ENCODE results near the gene OPTN. TPM values are rescaled to one million over a fixed set of nuclear protein-coding genes. Genes with fewer than 3 reads are reported as not detected.

OPTN gene
- total RNA-seq, 4 donors from 2014 or later: 69.0 to 103 (median 82.2) TPM

DNA sequence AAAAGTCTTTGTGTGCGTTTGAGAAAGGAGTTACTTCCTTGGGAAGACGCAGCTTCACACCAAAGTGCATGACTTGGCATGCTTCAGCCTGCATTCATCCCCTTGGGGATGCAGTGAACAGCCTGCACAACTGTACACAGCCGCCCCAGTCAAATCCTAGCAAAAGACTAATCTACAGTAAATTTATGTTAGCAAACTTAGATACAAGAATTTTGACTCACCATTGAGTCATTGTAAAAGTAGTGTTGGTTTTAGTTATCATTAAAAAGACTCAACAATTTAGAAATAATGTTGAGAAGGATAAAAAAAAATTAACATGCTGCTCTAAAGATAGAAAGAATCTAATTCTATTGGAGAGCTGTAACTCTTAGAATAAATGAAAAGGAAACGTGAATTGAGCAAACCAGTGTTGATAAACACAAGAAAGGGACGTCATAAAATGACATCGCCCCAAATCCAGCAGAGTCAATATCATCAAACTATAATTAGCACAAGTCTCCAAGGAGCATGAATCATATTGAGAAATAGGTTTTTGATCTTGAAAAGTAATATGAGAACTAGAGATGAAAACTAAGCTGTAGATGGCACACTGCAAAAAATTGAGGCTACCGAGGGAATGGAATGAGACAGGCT lies 11.9 kb upstream of the OPTN start:
- Histone ChIP-seq H3K4me1 (peaks cover 0 to 12% (median 0%) of the 10 kb centered on the region in 3 donors), H3K4me3 (no peak overlapping the region), H3K9me3 (peaks cover 0 to 22% (median 0%) of the 10 kb centered on the region in 3 donors), H3K27me3 (no peaks in the 10 kb centered on the region), H3K36me3 (no peaks in the 10 kb centered on the region), H3K27ac (no peak overlapping the region)
- TF ChIP-seq, protein P1, sequence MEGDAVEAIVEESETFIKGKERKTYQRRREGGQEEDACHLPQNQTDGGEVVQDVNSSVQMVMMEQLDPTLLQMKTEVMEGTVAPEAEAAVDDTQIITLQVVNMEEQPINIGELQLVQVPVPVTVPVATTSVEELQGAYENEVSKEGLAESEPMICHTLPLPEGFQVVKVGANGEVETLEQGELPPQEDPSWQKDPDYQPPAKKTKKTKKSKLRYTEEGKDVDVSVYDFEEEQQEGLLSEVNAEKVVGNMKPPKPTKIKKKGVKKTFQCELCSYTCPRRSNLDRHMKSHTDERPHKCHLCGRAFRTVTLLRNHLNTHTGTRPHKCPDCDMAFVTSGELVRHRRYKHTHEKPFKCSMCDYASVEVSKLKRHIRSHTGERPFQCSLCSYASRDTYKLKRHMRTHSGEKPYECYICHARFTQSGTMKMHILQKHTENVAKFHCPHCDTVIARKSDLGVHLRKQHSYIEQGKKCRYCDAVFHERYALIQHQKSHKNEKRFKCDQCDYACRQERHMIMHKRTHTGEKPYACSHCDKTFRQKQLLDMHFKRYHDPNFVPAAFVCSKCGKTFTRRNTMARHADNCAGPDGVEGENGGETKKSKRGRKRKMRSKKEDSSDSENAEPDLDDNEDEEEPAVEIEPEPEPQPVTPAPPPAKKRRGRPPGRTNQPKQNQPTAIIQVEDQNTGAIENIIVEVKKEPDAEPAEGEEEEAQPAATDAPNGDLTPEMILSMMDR (IDR thresholded peaks at IDR 0.05): no peak
- WGBS, 2 donors (ENCODE audit: low coverage in 1 of 2): 38 to 41% methylated on average over 7 of the region's 7 CpGs
- ATAC-seq: peak; percentile 52

DNA sequence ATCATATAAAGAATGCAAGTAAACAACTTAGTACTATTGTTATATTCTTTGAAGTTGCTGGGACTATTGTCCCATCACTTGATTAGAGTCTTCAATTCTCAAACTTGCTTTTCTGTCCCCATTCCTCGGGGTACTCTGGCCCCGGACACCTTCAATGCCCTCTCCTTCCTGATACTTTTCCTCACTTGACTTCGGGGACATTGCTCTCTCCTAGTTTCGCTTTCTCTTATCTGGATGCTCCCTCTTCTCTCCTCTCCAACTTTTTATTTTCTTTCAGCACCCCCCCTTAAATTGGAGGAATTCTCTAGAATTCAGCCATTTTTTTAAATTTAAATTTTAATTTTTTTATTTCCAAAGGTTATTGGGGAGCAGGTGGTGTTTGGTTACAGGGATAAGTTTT lies 10.6 kb upstream of the OPTN start:
- no peaks in the 10 kb centered on the region for H3K36me3 ChIP-seq
- ATAC-seq: no peak
- H3K27me3 ChIP-seq: no peaks in the 10 kb centered on the region
- H3K27ac ChIP-seq: no peak overlapping the region
- WGBS, 2 donors (ENCODE audit: low coverage in 1 of 2): 66 to 88% methylated on average over 3 to 4 of the region's 4 CpGs
- TF ChIP-seq POLR2AphosphoS5 (IDR thresholded peaks at IDR 0.05) (no peak), EP300 (IDR thresholded peaks at IDR 0.05) (no peak), POLR2A (IDR thresholded peaks at IDR 0.05) (no peak)
- TF ChIP-seq, protein P1 (IDR thresholded peaks at IDR 0.05): no peak
- H3K9me3 ChIP-seq: peaks cover 0 to 9% (median 0%) of the 10 kb centered on the region in 3 donors
- H3K4me3 ChIP-seq: no peak overlapping the region
- peaks cover 0 to 12% (median 0%) of the 10 kb centered on the region in 3 donors for H3K4me1 ChIP-seq

DNA sequence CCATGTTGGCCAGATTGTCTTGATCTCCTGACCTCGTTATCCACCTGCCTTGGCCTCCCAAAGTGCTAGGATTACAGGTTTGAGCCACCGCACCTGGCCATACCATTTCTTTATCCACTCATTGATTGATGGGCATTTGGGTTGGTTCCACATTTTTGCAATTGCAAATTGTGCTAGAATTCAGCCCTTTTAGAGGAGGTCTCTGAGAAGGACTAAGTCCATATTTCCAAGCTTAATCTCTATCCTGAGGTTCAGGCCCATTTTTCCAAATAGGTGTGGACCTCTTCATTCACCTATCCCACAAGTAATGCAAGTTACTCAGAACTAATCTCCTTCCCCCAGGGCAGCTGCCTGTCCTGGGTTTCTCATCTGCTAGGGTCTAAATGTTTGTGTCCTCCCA lies 9.7 kb upstream of the OPTN start:
- TF ChIP-seq POLR2A (IDR thresholded peaks at IDR 0.05) (no peak), POLR2AphosphoS5 (IDR thresholded peaks at IDR 0.05) (no peak), EP300 (IDR thresholded peaks at IDR 0.05) (no peak)
- TF ChIP-seq, protein P1 (IDR thresholded peaks at IDR 0.05): no peak
- ATAC-seq: no peak
- Histone ChIP-seq H3K27ac (no peak overlapping the region), H3K9me3 (no peaks in the 10 kb centered on the region), H3K36me3 (no peaks in the 10 kb centered on the region), H3K27me3 (no peaks in the 10 kb centered on the region), H3K4me3 (no peak overlapping the region), H3K4me1 (peaks cover 0 to 12% (median 0%) of the 10 kb centered on the region in 3 donors)
- WGBS, 2 donors (ENCODE audit: low coverage in 1 of 2): 100% methylated on average over 2 of the region's 2 CpGs

DNA sequence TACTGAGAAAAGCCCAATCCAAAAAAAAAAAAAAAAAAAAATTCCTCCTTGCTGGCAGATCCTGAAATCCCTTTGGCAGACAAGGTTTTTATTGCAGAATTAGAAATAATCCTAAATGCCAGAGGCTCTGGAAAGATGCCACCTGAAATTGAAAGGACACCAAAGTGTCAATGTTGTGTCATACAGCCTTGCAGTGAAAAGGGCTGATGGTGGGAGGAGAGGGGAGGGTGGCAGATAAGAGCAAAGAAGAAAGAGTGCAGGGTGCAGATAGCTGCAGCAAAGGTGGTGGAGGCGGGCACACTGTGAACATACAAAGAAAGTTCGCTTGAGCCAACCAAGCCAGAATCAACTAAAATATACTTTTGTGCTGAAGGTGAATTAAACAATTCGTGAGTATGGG lies 8.2 kb upstream of the OPTN start:
- H3K9me3 ChIP-seq: no peaks in the 10 kb centered on the region
- TF ChIP-seq EP300 (IDR thresholded peaks at IDR 0.05) (no peak), POLR2A (IDR thresholded peaks at IDR 0.05) (no peak), POLR2AphosphoS5 (IDR thresholded peaks at IDR 0.05) (no peak)
- TF ChIP-seq, protein P1 (IDR thresholded peaks at IDR 0.05): no peak

More for the DNA sequence above, 8.2 kb upstream of the OPTN start:
- no peak for ATAC-seq
- no peaks in the 10 kb centered on the region for H3K27me3 ChIP-seq
- no peak overlapping the region for H3K4me3 ChIP-seq
- H3K4me1 ChIP-seq: peaks cover 0 to 12% (median 0%) of the 10 kb centered on the region in 3 donors
- 74 to 88% methylated on average over 3 of the region's 3 CpGs for WGBS, 2 donors (ENCODE audit: low coverage in 1 of 2)
- no peak overlapping the region for H3K27ac ChIP-seq
- no peaks in the 10 kb centered on the region for H3K36me3 ChIP-seq

Measured in gastroesophageal sphincter (tissue), 4 donors.